Cardiac muscle cell (in vitro differentiated cells and primary cell): Measurements from ENCODE around the gene ERC2. TPM values are rescaled to one million over a fixed set of nuclear protein-coding genes. Genes with fewer than 3 reads are reported as not detected.

ENCODE experiments used
- DNase-seq, 2 donors: peaks; one replicate each; pipeline versions ENCODE4 v3.0.0 to v3.0.0-alpha.2; 2010 to 2017; ENCODE audit warnings: low read depth in 1 of 2, low spot score in 1 of 2
- H3K27ac ChIP-seq: fragments of 200-600 bp; sonication (generic); 2 replicates; pipeline ENCODE4 v1.5.1; 2016
- H3K27me3 ChIP-seq: fragments of 200-600 bp; sonication (generic); 2 replicates; pipeline ENCODE4 v1.6.0; 2016; ENCODE audit warnings: control low read depth
- H3K36me3 ChIP-seq: fragments of 200-600 bp; sonication (generic); 2 replicates; pipeline ENCODE4 v1.5.1; 2016; ENCODE audit warnings: control low read depth
- H3K4me1 ChIP-seq: fragments of 200-600 bp; sonication (generic); 2 replicates; pipeline ENCODE4 v1.8.1; 2017; ENCODE audit warnings: low read depth, mild to moderate bottlenecking, mixed run types
- H3K4me3 ChIP-seq: fragments of 200-600 bp; sonication (generic); 2 replicates; pipeline ENCODE4 v1.5.1; 2016; ENCODE audit warnings: mild to moderate bottlenecking
- H3K9me3 ChIP-seq: fragments of 200-600 bp; sonication (generic); 2 replicates; pipeline ENCODE4 v1.5.1; 2017; ENCODE audit warnings: low read depth, mild to moderate bottlenecking, control low read depth
- polyA plus RNA-seq: library from polyadenylated mRNA; unstranded; fragments of >200 nt; fragmentation: Nextera tagmentation; extraction: Ambion mirVana; gene quantifications from 2 replicates; pipeline ENCODE4 v1.2.1, GENCODE V29; 2016
- total RNA-seq: library from RNA; depleted of rRNA; stranded (reverse); fragments of >200 nt; gene quantifications from 2 replicates; pipeline ENCODE4 v1.2.3, GENCODE V29; 2016
- TF ChIP-seq, protein P1 (sequence below): IDR thresholded peaks from 2 replicates; pipeline ENCODE4 v1.5.1; 2012; ENCODE audit warnings: low read depth, mild to moderate bottlenecking, low read length

ERC2 gene
- total and polyA plus RNA-seq, 2 experiments from 2014 or later = 18.1 to 29.0 TPM

DNA sequence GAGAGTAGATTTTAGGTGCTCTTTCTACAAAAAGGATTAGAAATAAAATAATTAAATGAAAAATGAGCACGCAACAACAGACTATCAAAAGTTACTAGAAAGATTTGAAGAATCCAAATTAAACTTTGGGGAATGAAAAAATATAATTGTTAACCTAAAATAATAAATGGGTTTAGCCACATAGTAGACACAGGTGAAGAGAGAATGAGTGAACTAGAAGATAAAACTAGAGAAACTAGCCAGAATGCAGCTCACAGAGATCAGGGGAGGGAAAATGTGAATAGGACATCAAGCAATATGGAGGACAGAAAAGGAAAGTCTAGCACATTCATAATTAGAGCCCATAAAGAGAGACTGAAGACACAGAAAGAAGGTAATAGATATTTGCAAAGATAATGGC lies 670.5 kb downstream of the ERC2 start:
- no peak for DNase-seq
- Histone ChIP-seq H3K4me3 (no peak overlapping the region), H3K4me1 (peaks cover 8% of the 10 kb centered on the region), H3K36me3 (no peaks in the 10 kb centered on the region), H3K9me3 (no peaks in the 10 kb centered on the region), H3K27ac (no peak overlapping the region), H3K27me3 (no peaks in the 10 kb centered on the region)
- TF ChIP-seq, protein P1, sequence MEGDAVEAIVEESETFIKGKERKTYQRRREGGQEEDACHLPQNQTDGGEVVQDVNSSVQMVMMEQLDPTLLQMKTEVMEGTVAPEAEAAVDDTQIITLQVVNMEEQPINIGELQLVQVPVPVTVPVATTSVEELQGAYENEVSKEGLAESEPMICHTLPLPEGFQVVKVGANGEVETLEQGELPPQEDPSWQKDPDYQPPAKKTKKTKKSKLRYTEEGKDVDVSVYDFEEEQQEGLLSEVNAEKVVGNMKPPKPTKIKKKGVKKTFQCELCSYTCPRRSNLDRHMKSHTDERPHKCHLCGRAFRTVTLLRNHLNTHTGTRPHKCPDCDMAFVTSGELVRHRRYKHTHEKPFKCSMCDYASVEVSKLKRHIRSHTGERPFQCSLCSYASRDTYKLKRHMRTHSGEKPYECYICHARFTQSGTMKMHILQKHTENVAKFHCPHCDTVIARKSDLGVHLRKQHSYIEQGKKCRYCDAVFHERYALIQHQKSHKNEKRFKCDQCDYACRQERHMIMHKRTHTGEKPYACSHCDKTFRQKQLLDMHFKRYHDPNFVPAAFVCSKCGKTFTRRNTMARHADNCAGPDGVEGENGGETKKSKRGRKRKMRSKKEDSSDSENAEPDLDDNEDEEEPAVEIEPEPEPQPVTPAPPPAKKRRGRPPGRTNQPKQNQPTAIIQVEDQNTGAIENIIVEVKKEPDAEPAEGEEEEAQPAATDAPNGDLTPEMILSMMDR = no peak

DNA sequence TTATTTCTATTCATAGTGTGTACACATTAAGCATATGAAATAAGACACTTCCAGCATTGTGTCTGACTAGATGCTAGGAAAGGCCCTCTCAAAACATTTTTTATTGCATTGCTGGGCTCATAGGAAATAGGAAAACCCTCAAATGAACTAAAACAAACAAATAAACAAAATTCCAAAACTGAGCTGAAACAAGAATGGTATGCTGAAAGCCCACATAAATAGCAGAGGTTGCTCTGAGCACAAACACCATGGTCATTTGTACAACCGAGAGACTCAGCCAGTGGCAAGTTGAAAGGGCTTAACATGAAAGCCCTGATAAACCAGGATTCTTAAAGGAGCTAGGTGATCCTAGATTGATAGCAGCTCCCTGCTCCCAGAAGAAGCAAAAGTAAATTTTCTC lies 671.2 kb downstream of the ERC2 start:
- Histone ChIP-seq H3K36me3 (no peaks in the 10 kb centered on the region), H3K4me3 (no peak overlapping the region), H3K4me1 (peaks cover 8% of the 10 kb centered on the region), H3K27ac (no peak overlapping the region), H3K27me3 (no peaks in the 10 kb centered on the region), H3K9me3 (no peaks in the 10 kb centered on the region)
- TF ChIP-seq, protein P1 = no peak
- DNase-seq = no peak

DNA sequence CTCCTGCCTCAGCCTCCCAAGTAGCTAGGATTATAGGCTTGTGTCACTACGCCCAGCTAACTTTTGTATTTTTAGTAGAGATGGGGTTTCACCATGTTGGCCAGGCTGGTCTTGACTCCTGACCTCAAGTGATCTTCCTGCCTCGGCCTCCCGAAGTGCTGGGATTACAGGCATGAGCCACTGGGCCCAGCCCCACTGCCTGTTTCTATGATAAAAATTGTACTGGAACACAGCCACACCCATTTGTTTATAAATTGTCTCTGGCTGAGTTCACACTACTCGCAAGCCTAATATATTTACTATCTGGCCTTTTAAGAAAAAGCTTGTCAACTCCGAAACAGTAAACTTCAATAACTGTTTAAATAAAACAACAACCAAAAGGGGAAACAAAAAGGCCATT lies 671.7 kb downstream of the ERC2 start:
- Histone ChIP-seq H3K36me3 (no peaks in the 10 kb centered on the region), H3K27me3 (no peaks in the 10 kb centered on the region), H3K9me3 (no peaks in the 10 kb centered on the region), H3K4me1 (peaks cover 8% of the 10 kb centered on the region), H3K4me3 (no peak overlapping the region), H3K27ac (no peak overlapping the region)
- no peak for DNase-seq
- TF ChIP-seq, protein P1 = no peak

DNA sequence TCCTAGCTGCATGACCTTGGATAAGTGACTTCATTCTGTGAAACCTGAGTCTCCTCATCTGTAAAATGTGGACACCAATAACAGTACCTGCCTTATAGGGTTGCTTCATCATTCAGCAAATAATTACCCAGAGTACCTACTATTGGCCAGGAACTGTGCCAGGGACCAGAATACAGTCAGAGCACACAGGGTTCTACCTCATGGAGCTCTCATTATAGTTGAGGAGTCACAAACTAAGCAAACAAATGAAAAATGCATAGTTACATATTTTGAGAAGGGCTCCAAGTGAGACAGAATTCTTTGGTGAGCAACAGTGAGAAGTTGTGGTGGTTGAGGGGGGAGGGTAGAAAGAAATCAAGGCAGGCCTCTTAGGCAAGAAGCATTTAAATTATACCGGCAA lies 672.5 kb downstream of the ERC2 start:
- Histone ChIP-seq H3K27me3 (no peaks in the 10 kb centered on the region), H3K4me1 (peaks cover 8% of the 10 kb centered on the region), H3K4me3 (no peak overlapping the region), H3K9me3 (no peaks in the 10 kb centered on the region), H3K27ac (no peak overlapping the region), H3K36me3 (no peaks in the 10 kb centered on the region)
- TF ChIP-seq, protein P1 = no peak
- no peak for DNase-seq

DNA sequence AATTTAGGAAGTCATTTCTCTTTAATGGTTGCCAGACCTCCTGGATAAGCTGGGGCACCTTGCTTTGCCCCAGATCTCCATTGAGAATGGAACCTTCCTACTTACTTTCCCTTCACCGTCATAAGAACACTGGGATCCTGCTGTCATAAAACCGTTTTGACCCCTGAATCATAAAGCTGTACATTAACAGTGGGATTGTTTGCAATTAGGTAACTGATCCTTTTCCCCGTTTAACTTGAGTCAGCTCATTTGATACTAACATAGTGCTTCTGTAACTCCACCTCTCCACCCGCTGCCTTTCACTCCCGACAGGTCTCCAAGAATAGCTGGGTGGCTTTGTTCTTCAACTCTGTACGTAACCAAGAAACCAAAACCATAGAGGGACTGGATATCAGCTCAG lies 673.0 kb downstream of the ERC2 start:
- Histone ChIP-seq H3K4me1 (peaks cover 8% of the 10 kb centered on the region), H3K9me3 (no peaks in the 10 kb centered on the region), H3K4me3 (no peak overlapping the region), H3K27me3 (no peaks in the 10 kb centered on the region), H3K27ac (no peak overlapping the region), H3K36me3 (no peaks in the 10 kb centered on the region)
- DNase-seq = no peak
- TF ChIP-seq, protein P1 = no peak

DNA sequence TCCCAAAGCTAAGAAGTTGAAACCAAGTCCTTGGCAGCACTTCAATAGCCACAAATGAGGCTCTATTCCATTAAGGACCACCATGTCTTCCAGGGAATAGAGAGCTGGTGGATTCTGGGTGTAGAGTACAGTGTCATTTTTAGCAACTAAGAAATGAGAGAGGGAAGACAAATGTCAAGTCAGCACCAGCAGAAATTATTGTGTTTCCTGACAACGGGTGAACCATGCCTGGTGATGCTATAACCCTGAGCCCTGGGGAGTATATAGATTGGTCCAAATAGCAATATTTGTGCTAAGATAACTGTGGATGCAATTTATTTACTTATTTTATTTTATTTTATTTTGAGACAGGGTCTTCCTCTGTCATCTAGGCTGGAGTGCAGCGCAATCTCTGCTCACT lies 675.5 kb downstream of the ERC2 start:
- Histone ChIP-seq H3K4me3 (no peak overlapping the region), H3K4me1 (peaks cover 8% of the 10 kb centered on the region), H3K27ac (no peak overlapping the region), H3K36me3 (no peaks in the 10 kb centered on the region), H3K9me3 (no peaks in the 10 kb centered on the region), H3K27me3 (no peaks in the 10 kb centered on the region)
- TF ChIP-seq, protein P1 = no peak
- DNase-seq = no peak
